ENCODE measurements around the gene ITGB1BP1.

DNA sequence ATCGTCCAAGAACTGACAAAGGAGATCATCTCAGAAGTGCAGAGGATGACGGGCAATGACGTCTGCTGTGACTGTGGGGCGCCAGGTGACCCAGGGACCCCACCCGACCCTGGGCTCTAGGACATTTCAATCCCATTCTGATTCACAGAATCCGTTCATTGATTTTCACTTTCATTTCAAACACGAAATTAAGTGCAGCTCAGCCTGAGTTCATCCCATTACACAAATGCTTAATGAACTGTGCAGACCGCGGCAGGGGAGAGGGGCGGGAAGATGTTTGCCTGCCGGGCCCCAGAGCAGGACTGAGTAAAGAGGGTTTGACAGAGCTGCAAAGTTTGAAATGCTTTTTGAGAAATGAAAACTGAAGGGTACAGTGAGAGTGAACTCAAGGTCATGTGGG lies 67.1 kb downstream of the ITGB1BP1 start:
- TF ChIP-seq EZH2phosphoT487 (IDR thresholded peaks at IDR 0.05) (no peak), CTCF (IDR thresholded peaks at IDR 0.05) (no peak)

All from neural progenitor cell (in vitro differentiated cells).